NCI-H1105 treated with DMSO at 0.1 percent for 48 hours (cell line): ENCODE measurements around the gene BTBD1.
"Not testable (repeated sequence)": the region's sequence is repeated elsewhere in the genome, so short reads cannot be mapped to it uniquely, and the experiment has no call there.

Source experiments
- DNase-seq: peaks from one replicate; lab custom pipeline; 2025; lab: John Stamatoyannopoulos, UW

BTBD1 gene

DNA sequence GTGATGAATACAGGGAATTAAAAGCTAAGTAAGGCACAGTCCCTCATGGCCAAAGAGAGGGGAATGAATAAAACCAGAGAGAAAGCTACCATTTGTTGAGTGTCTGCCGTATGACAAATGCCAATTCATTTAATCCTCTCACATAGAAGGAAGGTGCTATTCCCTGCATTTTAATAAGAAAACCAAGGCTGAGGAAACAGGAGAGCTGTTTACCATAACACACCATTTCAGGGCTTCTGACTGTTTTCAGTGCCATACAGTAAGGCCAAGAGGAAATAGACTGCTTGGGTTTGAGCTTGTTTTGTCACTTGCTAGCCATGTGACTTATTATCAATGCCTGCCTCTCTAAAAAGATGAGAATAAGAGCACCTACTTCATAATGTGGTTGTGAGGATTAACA is 10.1 kb downstream of the BTBD1 start:
- no peak for DNase-seq

DNA sequence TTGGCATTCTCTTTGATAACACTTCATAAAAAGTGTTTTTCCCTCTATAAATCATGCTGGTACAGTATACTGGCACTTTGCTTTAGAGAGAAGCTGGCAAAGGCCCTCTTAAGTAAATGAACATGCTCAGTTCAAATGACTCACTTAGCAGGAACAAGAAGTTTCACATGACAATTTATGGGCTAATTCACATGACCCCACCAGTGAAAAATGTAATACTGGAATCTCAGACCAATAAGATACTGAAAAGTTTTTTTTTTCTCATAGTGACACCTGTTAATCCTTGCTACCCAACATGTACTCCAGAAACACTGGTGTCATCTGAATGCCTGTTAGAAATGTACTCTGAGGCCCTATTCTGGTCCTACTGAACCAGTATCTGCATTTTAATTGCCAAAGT is 13.9 kb downstream of the BTBD1 start:
- no peak for DNase-seq

DNA sequence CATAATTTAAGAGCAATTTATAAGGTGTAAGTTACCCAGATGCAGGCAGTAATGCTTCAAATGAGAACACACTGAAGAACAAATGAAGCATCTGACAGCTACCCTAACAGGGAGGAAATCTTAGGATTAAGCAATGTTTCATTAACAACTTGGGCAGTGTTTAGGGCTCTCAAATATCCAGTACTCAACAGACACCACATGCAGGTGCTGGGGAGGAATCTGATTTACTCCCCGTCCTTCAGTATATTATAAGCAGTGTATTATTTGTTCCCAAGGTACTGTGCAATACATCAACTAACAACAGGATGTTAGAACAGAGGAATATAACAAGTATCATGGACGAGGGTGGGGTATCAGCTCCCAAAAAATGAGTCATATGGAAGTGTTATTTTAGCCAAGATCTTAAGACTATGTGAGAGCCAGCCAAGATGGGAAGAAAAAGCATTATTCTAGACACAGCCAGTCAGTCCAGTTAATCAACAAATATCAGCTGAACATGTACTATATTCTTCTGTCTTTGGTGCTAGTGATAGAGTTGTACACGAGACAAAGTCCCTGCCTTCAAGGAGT is 20.4 kb downstream of the BTBD1 start:
- DNase-seq, result no peak

DNA sequence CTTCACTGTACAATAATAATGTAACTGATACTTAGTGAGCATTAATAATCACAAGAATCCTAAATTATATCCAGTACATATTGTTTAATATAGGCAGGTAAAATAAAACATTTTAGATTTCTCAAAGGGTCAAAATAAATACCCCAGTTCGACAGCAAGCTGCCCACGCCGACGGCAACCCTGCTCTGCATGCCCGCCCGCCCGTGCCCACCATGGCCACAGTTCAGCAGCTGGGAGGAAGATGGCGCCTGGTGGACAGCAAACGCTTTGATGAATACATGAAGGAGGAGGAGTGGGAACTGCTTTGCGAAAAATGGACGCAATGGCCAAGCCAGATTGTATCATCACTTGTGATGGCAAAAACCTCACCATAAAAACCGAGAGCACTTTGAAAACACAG is 22.9 kb downstream of the BTBD1 start:
- no peak for DNase-seq

DNA sequence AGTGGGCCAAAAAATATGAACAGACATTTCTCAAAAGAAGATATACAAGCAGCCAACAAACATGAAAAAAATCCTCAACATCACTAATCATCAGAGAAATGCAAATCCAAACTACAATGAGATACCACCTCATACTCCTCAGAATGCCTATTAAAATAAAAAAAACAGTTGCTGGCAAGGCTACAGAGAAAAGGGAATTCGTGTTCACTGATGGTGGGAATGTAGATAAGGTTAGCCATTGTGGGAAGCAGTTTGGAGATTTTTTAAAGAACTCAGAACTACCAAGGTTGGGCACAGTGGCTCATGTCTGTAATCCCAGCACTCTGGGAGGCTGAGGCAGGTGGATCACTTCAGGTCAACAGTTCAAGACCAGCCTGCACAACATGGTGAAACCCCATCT is 27.8 kb downstream of the BTBD1 start:
- no peak for DNase-seq

DNA sequence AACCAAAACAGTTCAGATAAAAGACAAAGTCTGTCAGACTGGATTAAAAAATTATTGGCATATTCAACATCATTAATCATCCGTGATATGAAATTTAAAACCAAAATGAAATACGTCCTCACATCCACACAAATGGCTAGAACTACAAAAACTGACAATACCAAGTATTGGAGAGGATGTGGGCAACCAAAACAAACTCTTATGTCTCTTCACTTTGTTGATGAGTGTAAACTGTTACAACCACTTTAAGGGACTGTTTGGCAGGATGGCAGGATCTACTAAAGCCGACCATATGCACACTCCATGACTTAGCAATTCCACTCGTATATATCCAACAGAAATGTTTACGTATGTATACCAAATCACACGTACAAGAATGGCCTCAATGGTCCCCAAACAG is 30.8 kb downstream of the BTBD1 start:
- DNase-seq, result no peak

DNA sequence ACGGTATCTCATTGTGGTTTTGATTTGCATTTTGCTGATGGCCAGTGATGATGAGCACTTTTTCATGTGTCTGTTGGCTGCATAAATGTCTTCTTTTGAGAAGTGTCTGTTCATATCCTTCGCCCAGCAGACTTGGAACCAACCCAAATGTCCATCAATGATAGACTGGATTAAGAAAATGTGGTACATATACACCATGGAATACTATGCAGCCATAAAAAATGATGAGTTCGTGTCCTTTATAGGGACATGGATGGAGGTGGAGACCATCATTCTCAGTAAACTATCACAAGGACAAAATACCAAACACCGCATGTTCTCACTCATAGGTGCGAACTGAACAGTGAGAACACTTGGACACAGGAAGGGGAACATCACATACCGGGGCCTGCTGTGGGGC is 35.8 kb downstream of the BTBD1 start:
- not testable (repeated sequence) for DNase-seq

DNA sequence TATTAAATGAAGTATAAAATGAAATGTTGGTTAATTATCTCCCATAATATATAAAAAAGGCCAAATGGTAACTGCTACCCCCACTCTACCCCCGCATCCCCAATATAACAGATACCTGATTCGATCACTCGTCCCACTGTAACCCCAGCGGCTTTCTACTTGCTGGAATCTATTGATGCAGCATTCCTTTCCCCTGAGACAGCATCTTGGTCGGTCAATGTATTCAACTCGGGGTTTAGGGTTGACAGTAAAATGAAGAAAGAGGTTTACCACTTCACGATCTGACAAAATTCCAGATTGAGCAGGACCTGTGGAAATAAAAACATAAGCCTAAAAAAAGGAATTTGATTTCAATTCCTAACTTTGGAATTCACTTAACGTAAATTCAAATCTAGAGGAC is 37.0 kb downstream of the BTBD1 start:
- DNase-seq, result no peak

DNA sequence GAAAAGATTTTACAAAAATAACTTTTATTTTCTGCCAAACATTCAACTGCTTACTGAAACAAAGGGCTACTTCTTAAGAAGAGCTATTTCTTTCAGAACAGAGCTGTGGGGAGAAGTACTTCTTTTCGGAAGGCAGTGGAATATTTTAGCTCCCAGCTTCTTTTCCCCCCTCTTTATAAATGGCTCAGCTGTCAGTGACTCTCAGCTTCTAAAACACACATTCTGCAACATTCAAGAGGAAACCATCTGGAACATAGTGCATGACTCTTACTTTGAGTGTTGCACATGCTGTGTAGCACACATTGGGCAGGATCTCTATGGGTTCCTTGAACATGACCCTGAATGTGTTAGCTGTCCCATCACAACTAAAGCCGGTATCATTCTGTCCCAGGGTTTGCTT is 48.6 kb downstream of the BTBD1 start:
- no peak for DNase-seq

DNA sequence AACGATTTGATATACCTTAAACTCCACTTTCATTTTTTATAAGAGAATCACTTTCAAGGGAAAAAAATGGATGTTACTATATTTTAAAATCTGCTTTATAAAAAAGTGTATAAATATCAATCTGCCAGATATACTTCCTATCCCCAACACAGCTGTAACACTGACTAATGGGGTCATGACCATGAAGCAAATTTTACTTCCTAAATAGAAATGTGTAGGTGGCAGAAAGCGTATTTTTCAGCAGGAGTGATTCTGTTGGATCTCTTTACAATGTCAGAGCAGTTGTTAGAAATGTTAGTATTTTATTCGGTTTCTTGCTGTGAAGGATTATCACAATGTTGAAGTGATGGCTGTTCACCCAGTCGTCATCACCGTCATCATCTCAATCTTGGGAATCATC is 50.1 kb downstream of the BTBD1 start:
- DNase-seq, result no peak

DNA sequence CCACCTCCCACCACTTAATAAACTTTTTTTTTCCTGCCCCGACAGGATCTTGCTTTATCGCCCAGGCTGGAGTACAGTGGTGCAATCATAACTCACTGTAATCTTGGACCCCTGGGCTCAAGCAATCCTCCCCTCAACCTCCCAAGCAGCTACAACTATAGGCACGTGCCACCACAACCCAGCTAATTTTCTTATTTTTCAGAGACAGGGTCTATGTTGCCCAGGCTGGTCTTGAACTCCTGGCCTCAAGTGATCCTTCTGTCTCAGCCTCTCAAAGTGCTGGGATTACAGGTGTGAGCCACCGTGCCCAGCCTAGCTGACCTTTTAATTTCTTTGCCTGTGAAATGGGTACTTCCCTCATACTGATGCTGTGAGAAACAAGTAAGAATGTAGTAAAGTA is 51.7 kb downstream of the BTBD1 start:
- DNase-seq, result no peak

DNA sequence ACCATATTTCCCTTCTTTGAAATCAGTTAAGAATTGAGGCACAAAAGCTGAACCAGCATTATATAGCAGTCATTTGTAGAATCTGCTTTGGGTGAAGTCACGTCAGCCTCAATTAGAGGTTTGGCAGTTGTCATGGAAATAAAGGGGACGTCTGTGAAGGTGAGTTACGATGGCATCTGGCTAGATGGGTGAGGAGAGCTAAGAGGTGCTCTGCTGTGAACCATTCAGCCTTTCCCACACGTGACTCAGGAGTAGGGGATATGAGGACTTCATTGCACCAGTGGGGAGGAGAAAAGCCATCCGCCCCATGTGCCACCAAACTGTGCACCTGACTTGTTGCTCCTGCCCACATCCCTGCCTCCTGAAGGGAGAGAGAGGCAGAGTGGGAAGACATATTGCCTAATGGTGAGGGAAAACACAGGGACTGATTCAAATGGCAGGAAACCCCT is 52.8 kb downstream of the BTBD1 start:
- no peak for DNase-seq

DNA sequence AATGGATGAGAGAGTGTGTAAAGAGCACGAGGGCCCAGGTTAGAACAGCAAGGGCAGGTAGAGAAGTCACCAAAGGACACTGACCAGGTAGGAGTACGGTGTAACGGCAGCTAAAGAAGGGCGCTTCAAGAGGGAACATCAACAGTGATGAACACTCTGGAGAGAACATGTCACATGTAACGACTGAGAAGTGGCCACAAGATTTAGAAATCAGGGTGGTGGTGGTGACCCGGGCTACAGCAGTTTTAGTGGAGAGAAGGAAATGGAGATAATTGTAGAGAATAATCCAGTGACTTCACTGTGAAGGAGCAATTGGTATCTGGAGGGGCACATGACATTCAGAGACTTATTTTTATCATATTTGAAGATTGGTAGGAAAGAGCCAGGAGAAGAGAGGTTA is 54.4 kb downstream of the BTBD1 start:
- no peak for DNase-seq

DNA sequence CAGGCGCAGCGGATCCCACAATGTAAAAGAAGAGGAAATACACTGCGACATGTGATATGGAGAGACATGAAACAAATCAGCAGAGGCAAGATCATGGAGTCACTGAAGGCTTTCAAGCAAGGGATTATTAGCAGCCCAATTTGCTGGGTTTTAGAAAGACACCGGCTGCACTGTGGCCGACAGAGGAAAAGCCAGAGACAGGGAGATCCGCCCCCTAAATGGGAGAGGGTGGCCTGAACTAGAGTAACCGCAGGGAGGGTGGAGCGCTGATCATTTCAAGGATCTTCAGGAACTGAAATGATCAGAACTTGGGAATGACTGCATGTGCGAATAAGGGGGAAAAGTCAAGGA is 55.0 kb downstream of the BTBD1 start:
- no peak for DNase-seq

DNA sequence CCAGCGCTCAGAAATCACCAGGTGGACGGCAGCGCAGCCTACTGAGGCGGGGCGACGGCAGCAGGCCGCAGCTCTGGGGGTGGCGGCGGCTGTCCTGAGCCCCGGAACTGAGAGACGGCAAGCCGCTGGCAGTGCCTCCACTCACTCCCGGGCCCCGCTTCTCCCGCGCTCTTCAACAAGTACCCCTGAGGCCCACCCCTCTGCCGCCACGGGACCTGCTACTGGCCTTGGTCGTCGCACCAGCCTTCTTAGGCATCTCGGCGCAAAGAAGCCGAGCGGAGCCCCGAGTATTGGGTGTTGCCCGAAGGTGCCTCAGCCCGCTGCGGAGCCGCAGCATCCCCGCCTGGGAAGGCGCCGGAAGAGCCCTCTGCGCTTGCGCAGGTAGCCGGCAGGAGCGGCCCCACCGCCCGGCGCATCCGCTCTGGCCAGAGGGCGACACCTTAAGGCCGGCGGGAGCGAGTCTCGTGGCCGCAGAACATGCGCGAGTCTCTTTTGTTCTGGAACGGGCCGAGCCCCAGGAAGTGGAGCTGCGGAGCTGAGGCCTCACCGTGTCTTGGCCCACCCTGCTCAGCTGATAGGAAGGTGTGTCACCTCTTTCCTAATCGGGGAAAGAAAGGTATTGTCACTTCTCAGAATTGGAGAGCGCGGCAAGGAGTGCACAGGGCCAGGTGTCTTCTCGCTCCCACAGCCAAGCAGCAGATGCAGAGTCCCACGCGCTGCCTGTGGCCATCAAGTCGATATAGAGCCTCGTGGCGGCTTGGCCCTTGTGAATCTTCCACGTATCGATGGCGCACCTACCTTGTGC is 55.6 kb downstream of the BTBD1 start, which contains the start of gene C15orf40:
Gene C15orf40 (minus strand): TSS at position 369 of the 805 bp plus-strand sequence. CDS start 32 bp downstream, at position 337.
- DNase-seq, result peak; percentile 65

DNA sequence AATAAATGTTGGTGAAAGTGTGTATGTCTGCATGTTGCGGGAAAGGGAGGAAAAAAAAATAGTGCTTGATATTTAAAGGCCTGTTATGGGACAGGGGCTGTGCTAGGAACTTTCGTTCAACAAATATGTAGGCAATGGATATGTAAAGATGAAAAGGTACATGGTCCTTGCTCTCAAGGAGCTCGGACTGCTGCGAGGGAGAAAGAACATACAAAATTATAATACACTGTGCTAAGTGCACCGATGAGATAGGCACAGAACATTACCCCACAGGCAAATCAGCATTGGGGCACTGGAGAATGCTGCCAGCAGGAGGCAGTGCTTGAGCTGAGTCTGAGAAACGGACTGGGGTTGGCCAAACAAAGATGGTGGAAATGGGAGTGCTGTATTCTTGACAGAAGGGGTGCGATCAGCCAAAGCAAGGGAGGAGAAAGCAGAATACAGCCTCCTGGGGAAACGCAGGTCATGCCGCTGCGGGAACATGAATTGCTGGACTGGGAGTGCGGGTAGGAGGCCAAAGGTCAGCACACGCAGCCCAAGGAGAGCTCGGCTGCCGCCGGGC is 56.3 kb downstream of the BTBD1 start:
- peak; percentile 49 for DNase-seq

DNA sequence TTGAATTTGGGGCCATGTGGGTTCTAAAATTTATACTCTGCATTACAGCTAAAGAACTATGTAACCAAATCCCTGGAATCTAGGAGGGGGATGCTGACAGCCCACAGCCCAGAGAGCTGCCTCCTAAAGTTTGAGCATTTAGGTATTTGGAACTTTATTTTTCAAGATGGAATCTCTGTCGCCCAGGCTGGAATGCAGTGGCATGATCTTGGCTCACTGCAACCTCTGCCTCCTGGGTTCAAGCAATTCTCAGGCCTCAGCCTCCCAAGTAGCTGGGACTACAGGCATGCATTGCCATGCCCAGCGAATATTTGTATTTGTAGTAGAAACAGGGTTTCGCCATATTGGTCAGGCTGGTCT is 66.4 kb downstream of the BTBD1 start:
- not testable (repeated sequence) for DNase-seq

DNA sequence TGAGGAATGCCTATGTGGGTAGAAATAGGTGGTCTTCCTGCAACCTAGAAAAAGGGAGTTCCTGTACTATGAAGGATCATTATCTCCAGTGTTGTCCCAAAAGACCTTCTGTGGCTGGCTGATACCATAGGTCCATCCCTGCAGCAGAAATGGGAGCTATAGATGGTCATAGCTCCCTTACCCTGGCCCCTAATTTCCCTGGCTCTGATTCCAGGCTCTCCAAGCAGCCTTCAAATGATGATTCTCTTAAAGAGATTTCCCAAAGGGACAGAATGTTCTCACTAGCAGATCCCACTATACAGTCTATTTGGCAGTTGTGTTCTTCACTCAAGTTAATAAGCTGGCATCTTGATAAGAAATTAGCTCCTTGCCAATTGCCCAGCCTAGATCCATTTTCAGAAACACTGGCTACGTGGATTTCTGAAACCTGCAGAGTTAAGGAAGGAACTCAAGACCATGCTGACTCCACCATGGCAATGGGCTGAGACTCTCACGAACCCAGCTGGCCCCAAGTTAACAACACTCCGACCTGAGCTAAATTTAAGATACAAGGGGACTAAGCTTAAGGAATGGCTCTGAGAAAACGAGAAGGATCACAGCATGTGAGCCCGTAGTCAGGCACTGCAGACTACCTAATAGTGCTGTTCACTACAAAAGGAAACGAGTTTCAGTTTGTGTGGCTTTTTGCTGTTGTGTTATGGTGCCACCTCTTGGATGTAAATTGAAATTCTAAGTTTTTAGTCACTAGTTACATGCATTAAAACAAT is 67.0 kb downstream of the BTBD1 start:
- DNase-seq, result peak; percentile 55

DNA sequence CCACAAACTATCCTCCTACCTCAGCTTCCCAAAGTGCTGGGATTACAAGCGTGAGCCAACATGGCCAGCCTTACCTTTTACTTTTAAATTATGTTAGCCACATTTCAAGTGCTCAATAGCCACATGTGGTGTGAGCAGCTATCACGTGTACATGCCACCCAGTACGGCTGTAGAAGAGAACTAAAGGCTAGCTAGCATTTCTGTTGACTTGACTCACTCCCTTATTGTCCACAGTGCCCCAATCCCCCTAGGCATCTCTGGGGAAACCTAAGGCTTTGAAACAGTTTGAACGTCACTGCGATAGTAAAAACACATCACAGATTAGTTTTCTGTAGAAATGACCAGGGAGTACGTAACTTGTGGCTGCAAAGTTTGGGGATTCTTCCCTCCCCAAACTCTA is 67.6 kb downstream of the BTBD1 start:
- DNase-seq, result no peak

DNA sequence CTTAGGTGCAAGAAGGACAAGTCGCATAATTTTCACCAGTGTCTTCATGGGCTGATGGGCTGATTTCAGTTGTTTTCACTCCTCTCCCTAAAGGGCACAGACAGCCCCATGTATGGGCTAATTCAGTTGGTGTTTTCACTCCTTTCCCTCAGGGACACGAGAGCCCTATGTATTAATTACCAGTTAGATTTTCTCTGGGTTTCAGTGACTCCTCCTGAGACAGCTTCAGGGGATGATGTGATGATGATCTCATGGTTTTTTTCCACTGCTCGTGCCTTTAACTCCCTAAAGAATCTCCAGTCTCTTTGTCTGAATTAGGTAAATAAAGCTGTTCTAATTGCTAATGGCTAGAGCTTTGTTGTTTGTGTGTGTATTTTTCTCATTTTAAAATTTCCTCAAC is 71.1 kb downstream of the BTBD1 start:
- no peak for DNase-seq

DNA sequence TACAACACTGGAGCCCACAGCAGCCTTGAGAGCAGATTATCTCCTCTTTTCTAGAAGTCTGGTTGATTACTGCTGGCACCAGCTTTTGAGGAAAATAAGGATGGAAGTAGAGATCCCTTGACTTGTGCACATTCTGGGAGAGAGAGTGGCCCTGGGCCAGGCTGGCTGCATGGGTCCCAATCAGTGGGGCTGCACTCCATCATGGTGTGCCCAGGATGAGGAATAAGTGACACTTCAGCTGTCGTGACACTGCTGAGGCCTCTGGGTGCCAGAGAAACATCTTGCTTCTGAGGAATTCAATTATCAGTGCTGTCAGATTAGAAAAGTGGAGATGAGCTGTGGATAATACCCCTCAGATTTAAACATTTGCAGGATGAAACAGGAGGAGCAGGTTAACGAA is 72.0 kb downstream of the BTBD1 start:
- no peak for DNase-seq

DNA sequence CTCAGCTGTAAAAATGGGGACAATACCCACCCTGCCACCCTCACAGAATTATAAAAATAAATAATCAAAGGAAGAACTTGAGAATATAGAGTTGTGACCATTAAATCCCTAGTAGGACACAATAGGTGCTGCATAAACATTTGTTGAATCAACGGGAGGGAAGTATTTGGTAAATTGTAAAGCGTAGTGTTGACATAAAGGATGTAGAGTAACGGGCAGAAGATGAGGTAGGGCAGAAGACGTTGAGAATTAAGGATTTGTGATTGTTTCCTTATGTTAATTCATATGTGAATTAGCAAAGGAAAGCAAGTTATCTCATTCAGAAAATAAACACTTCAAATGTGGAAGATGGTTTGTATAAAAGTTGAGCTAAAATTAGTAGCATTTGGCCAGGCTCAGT is 73.9 kb downstream of the BTBD1 start:
- DNase-seq, result no peak

DNA sequence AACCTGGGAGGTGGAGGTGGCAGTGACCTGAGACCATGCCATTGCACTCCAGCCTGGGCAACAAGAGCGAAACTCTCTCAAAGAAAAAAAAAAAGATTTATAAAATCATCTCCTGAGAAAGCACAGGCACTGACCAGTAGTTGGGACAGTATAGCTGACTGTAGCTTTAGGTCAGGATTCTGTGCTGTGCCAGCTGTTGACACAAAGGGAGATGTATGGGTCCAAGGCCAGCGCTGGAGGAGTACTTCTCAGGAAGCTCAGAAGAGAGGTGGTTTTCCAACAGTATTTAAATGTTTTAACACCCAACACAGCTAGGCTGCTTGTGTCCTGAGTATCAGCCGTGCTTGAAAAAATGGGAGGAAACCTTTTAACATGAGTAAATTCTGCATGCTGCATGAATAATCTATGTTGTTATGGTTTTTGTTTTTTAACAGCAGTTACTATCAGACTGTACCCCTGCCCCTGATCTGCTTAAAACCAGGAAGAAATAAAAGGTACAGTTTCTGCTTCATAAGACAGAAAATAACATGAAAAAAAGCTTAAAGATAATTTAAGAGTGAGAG is 74.5 kb downstream of the BTBD1 start:
- DNase-seq, result no peak
